Stimulated activated CD8-positive, alpha-beta memory T cell treated with anti-CD3 and anti-CD28 coated beads, Interleukin-12 subunit alpha, Interleukin-12 subunit beta, amount 100 ng/mL, for 24 hours (primary cell): ENCODE data around the gene HDAC10.
A peak's percentile ranks its signal among the peaks of the same experiment; 100 is the strongest.

ENCODE experiments used
- DNase-seq: peaks from one replicate; pipeline ENCODE4 v3.0.0-alpha.2; 2020; ENCODE audit errors: extremely low read depth

The HDAC10 gene

GRCh38 chr22:50257041-50257440, 6.0 kb upstream of the HDAC10 start:
- no peak for DNase-seq

GRCh38 chr22:50256258-50256862, 5.3 kb upstream of the HDAC10 start:
- no peak for DNase-seq

GRCh38 chr22:50255607-50256006, 4.5 kb upstream of the HDAC10 start:
- DNase-seq = no peak

- no peak for DNase-seq
These were observed 4.0 kb upstream of the HDAC10 start for GRCh38 chr22:50255099-50255498.

- DNase-seq = no peak
These were observed 2.9 kb upstream of the HDAC10 start for GRCh38 chr22:50253941-50254340.

GRCh38 chr22:50253046-50253915, 2.2 kb upstream of the HDAC10 start:
- no peak for DNase-seq

- no peak for DNase-seq
These were observed 1.3 kb upstream of the HDAC10 start for GRCh38 chr22:50252082-50253045.

- DNase-seq = no peak
These were observed 514 bp upstream of the HDAC10 start for GRCh38 chr22:50251477-50252081.

- DNase-seq = no peak
These were observed 863 bp downstream of the HDAC10 start for GRCh38 chr22:50250249-50250554.

GRCh38 chr22:50249341-50250248, 1.5 kb downstream of the HDAC10 start:
- DNase-seq = no peak

- no peak for DNase-seq
These were observed 2.6 kb downstream of the HDAC10 start for GRCh38 chr22:50248196-50249081.

GRCh38 chr22:50247748-50248147, 3.3 kb downstream of the HDAC10 start:
- DNase-seq = no peak

GRCh38 chr22:50246242-50247175, 4.6 kb downstream of the HDAC10 start:
- DNase-seq = no peak

GRCh38 chr22:50245214-50246072, 5.6 kb downstream of the HDAC10 start:
- no peak for DNase-seq

- peak; percentile 86 for DNase-seq
These were observed 6.4 kb downstream of the HDAC10 start, which contains the start of gene TUBGCP6 for GRCh38 chr22:50244420-50245213. Gene TUBGCP6 (minus strand): TSS chr22:50245023. CDS start chr22:50244459, 564 bp downstream.

GRCh38 chr22:50243685-50244419, 7.2 kb downstream of the HDAC10 start:
- no peak for DNase-seq
